ENCODE measurements around the gene CDCA8. TPM values are rescaled to one million over a fixed set of nuclear protein-coding genes. Genes with fewer than 3 reads are reported as not detected.

The CDCA8 gene
- total RNA-seq, 1 donor from 2014 or later = 0.78 TPM

DNA sequence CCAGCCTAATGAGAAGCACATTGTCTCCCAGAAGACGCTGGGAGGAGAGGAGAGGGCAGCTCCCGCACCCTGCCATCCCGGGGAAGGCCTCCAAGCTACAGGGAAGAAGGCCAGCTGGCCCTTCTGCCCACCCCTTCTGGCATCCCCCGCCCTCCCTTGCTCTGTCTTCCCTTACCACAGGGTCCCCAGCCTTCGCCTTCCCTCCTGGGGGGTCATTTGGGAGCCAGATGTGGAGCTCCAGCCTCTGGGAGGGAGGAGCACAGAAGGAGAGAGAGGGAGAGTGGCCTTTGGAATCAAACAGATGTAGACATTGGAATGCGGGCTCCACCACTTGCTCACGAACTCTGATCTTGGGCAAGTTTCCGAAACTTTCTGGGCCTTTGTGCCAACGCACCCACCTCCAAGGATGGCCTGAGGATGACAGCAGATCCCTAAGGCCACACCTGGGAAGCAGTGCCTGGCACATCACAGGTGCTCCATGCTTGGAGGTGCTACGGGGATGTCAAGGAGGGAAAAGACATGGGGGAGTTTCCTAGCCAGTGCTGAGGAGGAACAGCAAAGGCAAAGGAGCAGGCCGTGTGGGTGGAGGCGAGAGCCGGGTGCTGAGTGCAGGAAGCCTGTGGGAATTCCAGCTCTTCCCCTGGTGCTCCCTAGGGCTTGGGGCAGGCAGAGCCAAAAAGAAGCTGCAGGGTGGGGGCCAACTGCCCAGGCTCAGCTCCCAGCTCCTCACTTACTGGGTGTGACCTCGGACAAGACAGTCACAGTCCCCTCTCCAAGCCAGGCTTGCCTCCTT lies 34.5 kb upstream of the CDCA8 start:
- Histone ChIP-seq H3K4me3 (no peak overlapping the region), H3K36me3 (no peaks in the 10 kb centered on the region), H3K4me1 (no peaks in the 10 kb centered on the region), H3K27ac (no peak overlapping the region), H3K9me3 (no peaks in the 10 kb centered on the region), H3K27me3 (no peaks in the 10 kb centered on the region)
- TF ChIP-seq, protein P1, sequence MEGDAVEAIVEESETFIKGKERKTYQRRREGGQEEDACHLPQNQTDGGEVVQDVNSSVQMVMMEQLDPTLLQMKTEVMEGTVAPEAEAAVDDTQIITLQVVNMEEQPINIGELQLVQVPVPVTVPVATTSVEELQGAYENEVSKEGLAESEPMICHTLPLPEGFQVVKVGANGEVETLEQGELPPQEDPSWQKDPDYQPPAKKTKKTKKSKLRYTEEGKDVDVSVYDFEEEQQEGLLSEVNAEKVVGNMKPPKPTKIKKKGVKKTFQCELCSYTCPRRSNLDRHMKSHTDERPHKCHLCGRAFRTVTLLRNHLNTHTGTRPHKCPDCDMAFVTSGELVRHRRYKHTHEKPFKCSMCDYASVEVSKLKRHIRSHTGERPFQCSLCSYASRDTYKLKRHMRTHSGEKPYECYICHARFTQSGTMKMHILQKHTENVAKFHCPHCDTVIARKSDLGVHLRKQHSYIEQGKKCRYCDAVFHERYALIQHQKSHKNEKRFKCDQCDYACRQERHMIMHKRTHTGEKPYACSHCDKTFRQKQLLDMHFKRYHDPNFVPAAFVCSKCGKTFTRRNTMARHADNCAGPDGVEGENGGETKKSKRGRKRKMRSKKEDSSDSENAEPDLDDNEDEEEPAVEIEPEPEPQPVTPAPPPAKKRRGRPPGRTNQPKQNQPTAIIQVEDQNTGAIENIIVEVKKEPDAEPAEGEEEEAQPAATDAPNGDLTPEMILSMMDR (IDR thresholded peaks at IDR 0.05) = no peak
- no peak for ATAC-seq
- intact Hi-C loops (cut with DNase I) = no loop called here
- DNase-seq = no peak

DNA sequence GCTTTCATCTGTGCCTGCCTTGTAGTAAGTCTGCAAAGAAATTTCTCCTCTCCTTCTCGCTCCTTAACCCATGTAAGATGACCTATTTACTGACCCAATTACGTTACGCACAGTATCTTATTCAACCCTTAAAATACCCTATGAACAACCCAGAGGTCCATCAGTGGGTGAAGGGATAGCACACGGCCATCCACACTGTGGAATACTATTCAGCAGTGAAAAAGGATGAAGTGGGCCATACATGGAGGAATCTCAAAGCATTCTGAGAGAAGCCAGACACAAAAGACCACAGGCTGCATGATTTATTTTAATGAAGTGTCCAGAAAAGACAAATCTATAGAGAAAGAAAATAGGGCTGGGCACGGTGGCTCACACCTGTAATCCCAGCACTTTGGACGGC lies 33.8 kb upstream of the CDCA8 start:
- no peaks in the 10 kb centered on the region for H3K27me3 ChIP-seq
- ATAC-seq (no peak), DNase-seq (no peak)
- no peaks in the 10 kb centered on the region for H3K4me1 ChIP-seq
- no peak overlapping the region for H3K4me3 ChIP-seq
- TF ChIP-seq, protein P1 (IDR thresholded peaks at IDR 0.05) = no peak
- H3K9me3 ChIP-seq = no peaks in the 10 kb centered on the region
- no peak overlapping the region for H3K27ac ChIP-seq
- no peaks in the 10 kb centered on the region for H3K36me3 ChIP-seq
- intact Hi-C loops (cut with DNase I) = no loop called here

DNA sequence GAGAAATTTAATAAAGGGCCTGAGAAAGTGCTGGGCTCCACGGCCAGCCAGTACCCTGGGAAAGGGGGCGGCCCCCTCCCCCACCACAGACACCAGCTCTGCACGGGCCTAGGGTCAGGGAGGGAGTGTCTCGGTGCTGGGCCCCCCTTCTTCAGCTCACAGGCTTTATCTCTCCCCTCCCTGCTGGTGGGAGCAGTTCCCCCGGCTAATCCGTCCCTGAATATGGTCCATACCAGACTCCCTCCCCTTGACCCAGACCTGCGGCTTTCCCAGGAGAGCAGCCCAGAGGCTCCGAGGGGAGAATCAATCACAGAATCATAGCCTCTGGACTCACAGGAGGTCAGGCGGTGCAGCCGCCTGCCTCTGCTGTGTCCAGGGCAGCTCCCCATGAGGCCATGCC lies 31.7 kb upstream of the CDCA8 start:
- no peaks in the 10 kb centered on the region for H3K36me3 ChIP-seq
- no peaks in the 10 kb centered on the region for H3K9me3 ChIP-seq
- no peaks in the 10 kb centered on the region for H3K4me1 ChIP-seq
- TF ChIP-seq, protein P1 (IDR thresholded peaks at IDR 0.05) = no peak
- ATAC-seq (no peak), DNase-seq (no peak)
- intact Hi-C loops (cut with DNase I) = no loop called here
- H3K4me3 ChIP-seq = no peak overlapping the region
- H3K27ac ChIP-seq = no peak overlapping the region
- H3K27me3 ChIP-seq = no peaks in the 10 kb centered on the region

DNA sequence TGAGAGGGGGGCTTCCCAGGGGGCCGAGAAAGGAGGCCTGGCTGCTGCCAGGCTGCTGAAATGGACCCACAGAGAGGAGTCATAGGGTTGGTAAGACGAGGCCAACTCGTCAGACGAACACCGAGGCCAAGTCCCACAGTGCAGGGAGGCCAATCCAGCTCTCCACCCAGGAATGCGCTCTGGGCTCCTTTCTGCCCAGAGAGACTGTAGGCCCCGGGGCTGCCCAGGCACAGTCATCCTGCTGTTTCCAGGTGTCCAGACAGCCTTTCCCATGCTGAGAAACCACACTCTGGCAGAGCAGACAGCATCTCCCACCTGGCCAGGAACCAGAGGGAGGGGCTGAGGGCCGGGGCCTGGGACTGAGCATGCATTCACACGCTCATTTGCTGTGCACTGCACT lies 30.9 kb upstream of the CDCA8 start:
- Histone ChIP-seq H3K27me3 (no peaks in the 10 kb centered on the region), H3K4me1 (no peaks in the 10 kb centered on the region), H3K36me3 (no peaks in the 10 kb centered on the region), H3K4me3 (no peak overlapping the region), H3K27ac (no peak overlapping the region), H3K9me3 (no peaks in the 10 kb centered on the region)
- DNase-seq = no peak
- TF ChIP-seq, protein P1 (IDR thresholded peaks at IDR 0.05) = no peak
- ATAC-seq = no peak
- intact Hi-C loops (cut with DNase I) = no loop called here

DNA sequence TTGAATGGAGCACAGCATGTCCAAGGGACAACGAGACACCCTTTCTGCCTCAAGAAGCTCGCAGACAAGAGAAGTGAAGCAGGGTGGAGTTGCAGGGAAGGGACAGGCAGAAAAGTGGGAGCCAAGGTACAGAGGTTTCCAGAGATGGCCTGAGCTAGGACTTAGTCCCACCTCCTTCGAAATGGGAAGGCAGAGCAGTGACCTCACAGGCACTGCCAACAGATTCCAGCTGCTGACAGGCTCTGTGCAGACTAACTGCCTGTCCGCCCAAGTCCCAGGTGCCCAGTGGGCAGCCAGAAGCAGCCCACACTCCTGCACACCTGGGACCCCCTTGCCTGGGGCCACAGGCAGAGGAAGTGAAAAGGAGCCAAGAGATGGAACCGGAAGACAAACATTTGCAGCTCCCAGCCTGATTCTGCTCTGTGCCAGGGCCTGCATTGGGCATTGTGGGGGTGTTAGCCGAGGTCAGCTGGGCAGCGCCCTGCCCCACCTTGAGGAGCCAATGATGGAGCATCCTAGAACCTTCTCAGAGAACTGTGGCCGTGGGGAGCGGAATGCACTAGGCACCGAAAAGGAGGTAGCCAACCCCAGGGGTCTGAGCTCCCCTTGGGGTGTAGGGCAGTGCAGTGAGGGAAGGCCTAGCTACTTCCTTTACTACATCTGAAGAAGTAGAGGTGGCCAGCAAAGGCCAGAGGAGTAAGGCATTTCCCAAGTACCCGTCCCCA lies 30.1 kb upstream of the CDCA8 start:
- DNase-seq (no peak), ATAC-seq (no peak)
- H3K4me1 ChIP-seq = no peaks in the 10 kb centered on the region
- intact Hi-C loops (cut with DNase I) = no loop called here
- no peaks in the 10 kb centered on the region for H3K9me3 ChIP-seq
- no peak overlapping the region for H3K27ac ChIP-seq
- no peaks in the 10 kb centered on the region for H3K27me3 ChIP-seq
- no peaks in the 10 kb centered on the region for H3K36me3 ChIP-seq
- no peak overlapping the region for H3K4me3 ChIP-seq
- TF ChIP-seq, protein P1 (IDR thresholded peaks at IDR 0.05) = no peak
